ENCODE results near the gene CELF5. TPM values are rescaled to one million over a fixed set of nuclear protein-coding genes. Genes with fewer than 3 reads are reported as not detected.

The CELF5 gene
- total and polyA plus RNA-seq, 10 of the 15 experiments (the other 5 are each of a cell fraction or from before 2014, with no cell fraction given): 0.01 to 0.04 TPM; not detected in 8

GRCh38 chr19:3282564-3282963 is 58.1 kb downstream of the CELF5 start (continued):
- TF ChIP-seq EED (IDR thresholded peaks at IDR 0.05; ENCODE audit: low read depth) (no peak), RELB (IDR thresholded peaks at IDR 0.05; ENCODE audit: low read depth) (no peak), SRF (IDR thresholded peaks at IDR 0.05; ENCODE audit: low read depth in 2 of 2, low read length in 2 of 2) (no peak), SUZ12 (IDR thresholded peaks at IDR 0.05; ENCODE audit: unreplicated experiment) (no peak), ZBTB11 (CRISPR knock-in tag; IDR thresholded peaks at IDR 0.05) (no peak), ATF7 (IDR thresholded peaks at IDR 0.05; ENCODE audit: low read depth) (no peak), IRF5 (IDR thresholded peaks at IDR 0.05; ENCODE audit: borderline replicate concordance) (no peak), ZBED1 (IDR thresholded peaks at IDR 0.05; ENCODE audit: borderline replicate concordance) (no peak), MAX (IDR thresholded peaks at IDR 0.05; ENCODE audit: low read depth, low read length) (no peak)
